H1 (cell line): Measurements from ENCODE around the gene CELF4. TPM values are rescaled to one million over a fixed set of nuclear protein-coding genes. Genes with fewer than 3 reads are reported as not detected.

ENCODE experiments used
- CTCF ChIA-PET: fragments of 300-600 bp; sonication (Branson Sonifier 250); formaldehyde crosslinking; loops from one replicate; lab custom pipeline; 2021; ENCODE audit not compliant: partially characterized antibody; lab: Charles Lee
- POLR2A ChIA-PET: fragments of 300-600 bp; sonication (Branson Sonifier 250); formaldehyde crosslinking; loops from one replicate; lab custom pipeline; 2021; ENCODE audit warnings: inconsistent platforms; ENCODE audit not compliant: partially characterized antibody; lab: Charles Lee
- DNase-seq, 2 experiments: peaks; one replicate each; pipeline versions ENCODE4 v3.0.0 to v3.0.0-alpha.2; 2010 to 2022; ENCODE audit warnings: low spot score in 2 of 2, low read depth in 1 of 2, mixed read lengths in 1 of 2
- FAIRE-seq: peaks from 2 replicates; lab custom pipeline; 2011; peaks lifted over from hg19 to GRCh38; lab: Jason Lieb, UNC
- H2AFZ ChIP-seq: 2 replicates; pipeline ENCODE4 v1.8.1; 2012; ENCODE audit warnings: low read length, inconsistent platforms
- H2AK5ac ChIP-seq: 2 replicates; pipeline ENCODE4 v1.6.1; 2013; ENCODE audit warnings: low read depth, low read length
- H2BK120ac ChIP-seq: replicated peaks from 2 replicates; pipeline ENCODE3; 2013; ENCODE audit warnings: low read depth, low read length, inconsistent platforms
- H2BK12ac ChIP-seq: 2 replicates; pipeline ENCODE4 v1.6.1; 2013; ENCODE audit warnings: low read depth, low read length
- H2BK15ac ChIP-seq: 2 replicates; pipeline ENCODE4 v1.6.1; 2013; ENCODE audit warnings: low read length
- H2BK20ac ChIP-seq: 2 replicates; pipeline ENCODE4 v1.6.1; 2013; ENCODE audit warnings: low read length
- H2BK5ac ChIP-seq: 2 replicates; pipeline ENCODE4 v1.6.1; 2013; ENCODE audit warnings: low read depth, low read length
- H3K14ac ChIP-seq: 2 replicates; pipeline ENCODE4 v1.6.1; 2013; ENCODE audit warnings: inconsistent platforms; ENCODE audit not compliant: insufficient read length
- H3K18ac ChIP-seq: 2 replicates; pipeline ENCODE4 v1.6.1; 2013; ENCODE audit warnings: low read length; ENCODE audit errors: extremely low read depth
- H3K23ac ChIP-seq: 2 replicates; pipeline ENCODE4 v1.6.1; 2013; ENCODE audit warnings: inconsistent platforms; ENCODE audit not compliant: insufficient read length
- H3K23me2 ChIP-seq: 2 replicates; pipeline ENCODE4 v1.6.1; 2013; ENCODE audit warnings: low read depth, low read length
- H3K27ac ChIP-seq: 2 replicates; pipeline ENCODE4 v1.6.1; 2011; ENCODE audit warnings: low read depth, low read length, inconsistent platforms
- H3K27me3 ChIP-seq, 4 experiments: replicated peaks in 1 of 4; 1 replicate in 1 of 4; 2 replicates in 3 of 4; pipeline versions ENCODE4 v1.6.1 to v1.8.1; 2011 to 2013; ENCODE audit warnings: low read length in 3 of 4, mild to moderate bottlenecking in 3 of 4, inconsistent platforms in 2 of 4, mixed read lengths in 2 of 4, moderate library complexity in 1 of 4; ENCODE audit not compliant: control insufficient read depth in 3 of 4, insufficient read depth in 3 of 4; ENCODE audit errors: extremely low read depth in 1 of 4
- H3K36me3 ChIP-seq, 4 experiments: 2 replicates each; pipeline versions ENCODE4 v1.6.1 to v1.8.1; 2011 to 2013; ENCODE audit warnings: mild to moderate bottlenecking in 4 of 4, low read length in 3 of 4, moderate library complexity in 2 of 4, control low read depth in 1 of 4, inconsistent platforms in 1 of 4; ENCODE audit not compliant: insufficient read depth in 4 of 4, control insufficient read depth in 2 of 4
- H3K4ac ChIP-seq: replicated peaks from 2 replicates; pipeline ENCODE3; 2013; ENCODE audit warnings: low read length, low read depth, mixed read lengths, inconsistent platforms; ENCODE audit not compliant: insufficient read length
- H3K4me1 ChIP-seq, 4 experiments: replicated peaks in 1 of 4; 1 replicate in 1 of 4; 2 replicates in 3 of 4; pipeline versions ENCODE4 v1.6.1 to v1.8.1; 2011 to 2013; ENCODE audit warnings: low read length in 3 of 4, inconsistent platforms in 2 of 4, mixed read lengths in 1 of 4; ENCODE audit not compliant: insufficient read depth in 4 of 4, control insufficient read depth in 3 of 4
- H3K4me2 ChIP-seq, 2 experiments: 2 replicates each; pipeline versions ENCODE4 v1.6.1 to v1.8.1; 2011 to 2013; ENCODE audit warnings: low read depth in 2 of 2, low read length in 2 of 2, control low read depth in 1 of 2, inconsistent platforms in 1 of 2, mild to moderate bottlenecking in 1 of 2; ENCODE audit not compliant: insufficient read depth in 1 of 2
- H3K4me3 ChIP-seq, 4 experiments: fragments of 200-600, 300-600 bp in 1 of 4; sonication (generic), shearing (Covaris generic), sonication (Bioruptor Twin) in 1 of 4; 2 replicates each; pipeline versions ENCODE4 v1.5.1 to v1.8.1; 2011 to 2016; ENCODE audit warnings: low read length in 4 of 4, low read depth in 3 of 4, control low read depth in 2 of 4, inconsistent platforms in 2 of 4, mild to moderate bottlenecking in 2 of 4, mixed read lengths in 1 of 4, moderate library complexity in 1 of 4; ENCODE audit not compliant: insufficient read depth in 2 of 4; ENCODE audit errors: extremely low read depth in 1 of 4
- H3K56ac ChIP-seq: replicated peaks from 2 replicates; pipeline ENCODE3; 2013; ENCODE audit warnings: low read depth, mild to moderate bottlenecking, mixed read lengths, low read length, inconsistent platforms; ENCODE audit not compliant: insufficient read length
- H3K79me1 ChIP-seq: 2 replicates; pipeline ENCODE4 v1.6.1; 2013; ENCODE audit warnings: low read depth, low read length, control low read depth
- H3K79me2 ChIP-seq, 2 experiments: 2 replicates each; pipeline versions ENCODE4 v1.6.1 to v1.8.1; 2012 to 2013; ENCODE audit warnings: low read length in 2 of 2, mild to moderate bottlenecking in 2 of 2, inconsistent platforms in 1 of 2; ENCODE audit not compliant: insufficient read depth in 2 of 2, control insufficient read depth in 1 of 2
- H3K9ac ChIP-seq, 4 experiments: replicated peaks in 1 of 4; 1 replicate in 1 of 4; 2 replicates in 3 of 4; pipeline versions ENCODE4 v1.6.1 to v1.8.1; 2011 to 2013; ENCODE audit warnings: low read depth in 3 of 4, low read length in 3 of 4, control low read depth in 2 of 4, mild to moderate bottlenecking in 2 of 4, moderate library complexity in 2 of 4, inconsistent platforms in 1 of 4; ENCODE audit errors: extremely low read depth in 1 of 4
- H3K9me3 ChIP-seq, 2 experiments: 2 replicates each; pipeline versions ENCODE4 v1.6.1 to v1.8.1; 2012 to 2013; ENCODE audit warnings: mild to moderate bottlenecking in 2 of 2, moderate library complexity in 2 of 2, control low read depth in 1 of 2, inconsistent platforms in 1 of 2, low read depth in 1 of 2, low read length in 1 of 2, mixed read lengths in 1 of 2; ENCODE audit not compliant: insufficient read depth in 2 of 2
- H4K20me1 ChIP-seq, 2 experiments: replicated peaks in 1 of 2; 2 replicates each; pipeline versions ENCODE3 to v1.8.1; 2011 to 2013; ENCODE audit warnings: inconsistent platforms in 2 of 2, low read length in 2 of 2, mild to moderate bottlenecking in 1 of 2; ENCODE audit not compliant: insufficient read depth in 2 of 2, control insufficient read depth in 1 of 2
- H4K5ac ChIP-seq: 2 replicates; pipeline ENCODE4 v1.6.1; 2013; ENCODE audit warnings: low read length, low read depth, mixed read lengths, inconsistent platforms; ENCODE audit not compliant: insufficient read length
- H4K8ac ChIP-seq: 2 replicates; pipeline ENCODE4 v1.8.0; 2013; ENCODE audit warnings: mild to moderate bottlenecking, moderate library complexity, low read length, inconsistent platforms; ENCODE audit not compliant: insufficient read depth; ENCODE audit errors: extremely low read depth
- H4K91ac ChIP-seq: replicated peaks from 2 replicates; pipeline ENCODE3; 2013; ENCODE audit warnings: low read length, mixed read lengths, inconsistent platforms; ENCODE audit not compliant: insufficient read length
- CEBPB ChIP-seq: IDR thresholded peaks from 2 replicates; pipeline ENCODE4 v1.6.1; 2012; ENCODE audit warnings: low read depth, low read length
- EP300 ChIP-seq, 2 experiments: IDR thresholded peaks; 1 replicate in 1 of 2; 2 replicates in 1 of 2; pipeline ENCODE4 v1.6.1; 2011 to 2012; ENCODE audit warnings: low read depth in 2 of 2, low read length in 2 of 2, mild to moderate bottlenecking in 2 of 2, borderline replicate concordance in 1 of 2, inconsistent platforms in 1 of 2, moderate library complexity in 1 of 2
- RNF2 ChIP-seq: fragments of 200-900, 300-1000 bp; sonication (generic); IDR thresholded peaks from 2 replicates; pipeline ENCODE4 v1.7.1; 2016; ENCODE audit warnings: borderline replicate concordance, low read depth, mild to moderate bottlenecking, antibody characterized with exemption, low read length; ENCODE audit not compliant: poor library complexity, severe bottlenecking; ENCODE audit errors: missing control alignments
- TCF12 ChIP-seq: IDR thresholded peaks from 2 replicates; pipeline ENCODE4 v1.6.1; 2011; ENCODE audit warnings: low read depth, mild to moderate bottlenecking, low read length
- ZNF274 ChIP-seq: IDR thresholded peaks from 2 replicates; pipeline ENCODE4 v1.7.0; 2012; ENCODE audit warnings: low read length, borderline replicate concordance; ENCODE audit errors: extremely low read depth
- WGBS, 2 experiments: shearing (Covaris generic) in 1 of 2; methylation state at CpG; one replicate each; pipeline versions ENCODE4 v1.1.6 to v1.1.7; 2013 to 2015; ENCODE audit warnings: low lambda C conversion rate in 2 of 2, mixed read lengths in 2 of 2, inconsistent platforms in 1 of 2, low coverage in 1 of 2, missing lambda C conversion rate in 1 of 2; ENCODE audit not compliant: insufficient replicate concordance in 2 of 2, insufficient coverage in 1 of 2, insufficient read length in 1 of 2; ENCODE audit errors: extremely low coverage in 1 of 2, missing lambda C conversion rate in 1 of 2; 5-methylcytosine and 5-hydroxymethylcytosine counted together
- polyA plus RNA-seq, 7 experiments: library from polyadenylated mRNA; depleted of rRNA in 3 of 7; stranded (reverse) in 5 of 7; unstranded in 2 of 7; fragments of >200 nt in 5 of 7; fragments of 200-250 nt in 2 of 7; gene quantifications; 1 replicate in 5 of 7; 2 replicates in 1 of 7; 4 replicates in 1 of 7; pipeline versions ENCODE4 v1.2.1 to v1.2.3, GENCODE V29; 2011 to 2013; ENCODE audit warnings: missing spikeins in 2 of 7, mixed read lengths in 2 of 7
- total RNA-seq: library from RNA; stranded (reverse); fragmentation: NEBNext Ultra II Directional; extraction: Animal tissue kit (Norgen Biotek cat#: 25700); gene quantifications from 2 replicates; pipeline ENCODE4 v1.2.1, GENCODE V29; 2021
- TF ChIP-seq, protein P1 (sequence below): IDR thresholded peaks from 2 replicates; pipeline ENCODE4 v1.6.1; 2012; ENCODE audit warnings: inconsistent platforms

The CELF4 gene
- total and polyA plus RNA-seq, 2 of the 8 experiments (the other 6 are each of a cell fraction or from before 2014, with no cell fraction given) = 1.6 to 3.4 TPM

DNA sequence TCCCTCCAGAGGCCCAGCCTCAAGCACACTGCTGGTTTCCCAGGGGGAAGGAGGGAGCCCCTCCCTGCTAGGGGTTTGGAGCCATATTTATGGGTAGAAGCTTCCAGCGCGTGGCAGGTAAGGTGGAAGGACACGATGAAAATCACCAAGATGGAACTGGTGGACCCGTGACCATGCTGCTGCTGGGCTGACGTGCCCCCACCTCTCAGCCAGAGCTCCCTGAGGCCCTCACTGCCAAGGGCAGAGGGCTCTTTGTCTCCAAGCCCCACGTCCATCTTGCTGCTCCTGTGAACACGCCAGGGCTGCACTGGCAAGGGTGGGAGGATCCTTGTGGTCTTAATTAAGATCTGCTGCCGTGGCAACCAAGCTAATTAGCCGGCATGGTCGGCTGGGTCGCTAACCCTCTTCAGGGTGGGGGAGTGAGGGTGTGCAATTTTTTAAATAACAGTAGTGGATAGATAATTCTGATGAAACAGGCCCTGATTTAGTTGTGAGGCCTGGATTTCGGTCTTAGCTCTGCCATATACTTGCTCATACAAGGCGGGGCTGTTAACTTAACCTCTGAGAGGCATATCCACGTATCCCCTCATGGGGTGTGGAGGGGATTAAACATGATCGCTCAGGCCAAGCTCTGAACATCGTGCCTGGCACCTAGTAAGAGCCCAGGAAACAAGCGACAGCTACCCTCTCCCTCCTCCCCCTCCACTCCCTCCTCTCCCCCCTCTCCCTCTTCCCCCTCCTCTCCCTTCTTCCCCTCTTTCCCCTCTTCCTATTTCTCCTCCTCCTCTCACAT is 232.8 kb downstream of the CELF4 start:
- H3K23ac ChIP-seq = no peak overlapping the region
- no peak overlapping the region for H3K18ac ChIP-seq
- no peaks in the 10 kb centered on the region for H3K79me2 ChIP-seq
- H2AFZ ChIP-seq = no peak overlapping the region
- no peak overlapping the region for H3K4me3 ChIP-seq
- H2BK120ac ChIP-seq = no peak overlapping the region
- H2BK15ac ChIP-seq = no peak overlapping the region
- no peaks in the 10 kb centered on the region for H3K27me3 ChIP-seq
- no peak for DNase-seq
- H3K4me1 ChIP-seq = peaks cover 0 to 4% (median 1%) of the 10 kb centered on the region in 4 experiments; a peak in 4 of 7 replicates
- H3K9ac ChIP-seq = no peak overlapping the region
- H3K14ac ChIP-seq = no peak overlapping the region
- no peak overlapping the region for H2BK20ac ChIP-seq
- whole genome bisulfite sequencing, 2 experiments = 92% methylated on average over 14 of the region's 17 CpGs; no CpG with 5 or more reads in 1 of the 2 experiments
- H3K79me1 ChIP-seq = no peaks in the 10 kb centered on the region
- H2AK5ac ChIP-seq = no peak overlapping the region
- H3K56ac ChIP-seq = no peak overlapping the region
- H4K8ac ChIP-seq = no peak overlapping the region
- POLR2A ChIA-PET = no interaction called here
- no peak overlapping the region for H4K5ac ChIP-seq
- no peaks in the 10 kb centered on the region for H3K36me3 ChIP-seq
- FAIRE-seq = no peak
- H2BK5ac ChIP-seq = no peak overlapping the region
- CTCF ChIA-PET = interaction anchor here (1.0 to 8.5 kb wide), 5 partner anchors 10 to 391 kb away, joined by 3 to 111 read pairs (median 18); no protein-coding TSS in a partner anchor
- H2BK12ac ChIP-seq = no peak overlapping the region
- H4K20me1 ChIP-seq = no peaks in the 10 kb centered on the region
- no peak overlapping the region for H3K4ac ChIP-seq
- H4K91ac ChIP-seq = no peak overlapping the region
- H3K27ac ChIP-seq = no peak overlapping the region
- H3K4me2 ChIP-seq = no peak overlapping the region
- no peaks in the 10 kb centered on the region; the same call in 1 of the 2 replicates for H3K23me2 ChIP-seq
- H3K9me3 ChIP-seq = no peaks in the 10 kb centered on the region
- no peak for TF ChIP-seq RNF2
- TF ChIP-seq CEBPB = no peak
- no peak for TF ChIP-seq EP300 (IDR thresholded peaks at IDR 0.05; ENCODE audit: borderline replicate concordance in 1 of 2, low read depth in 2 of 2, low read length in 2 of 2)
- TF ChIP-seq ZNF274 = no peak
- TF ChIP-seq TCF12 = no peak
- TF ChIP-seq, protein P1, sequence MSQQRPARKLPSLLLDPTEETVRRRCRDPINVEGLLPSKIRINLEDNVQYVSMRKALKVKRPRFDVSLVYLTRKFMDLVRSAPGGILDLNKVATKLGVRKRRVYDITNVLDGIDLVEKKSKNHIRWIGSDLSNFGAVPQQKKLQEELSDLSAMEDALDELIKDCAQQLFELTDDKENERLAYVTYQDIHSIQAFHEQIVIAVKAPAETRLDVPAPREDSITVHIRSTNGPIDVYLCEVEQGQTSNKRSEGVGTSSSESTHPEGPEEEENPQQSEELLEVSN = no peak
